HepG2 (cell line): ENCODE results near the gene LZTR1. TPM values are rescaled to one million over a fixed set of nuclear protein-coding genes. Genes with fewer than 3 reads are reported as not detected.

Experiments used
- ATAC-seq: fragments of 200-7000 bp; cut with Tn5 transposase; 3 replicates; pipeline ENCODE4 v1.9.1; 2020; ENCODE audit warnings: mild to moderate bottlenecking, moderate library complexity
- BruUV-seq: library from RNA; stranded (reverse); fragments of 400-500 nt; replicated peaks from 2 replicates; lab custom pipeline; 2021; lab: Mats Ljungman, UMichigan
- CTCF ChIA-PET: fragments of 300-600 bp; formaldehyde crosslinking; extraction: SDS; loops from one replicate; lab custom pipeline; 2021; ENCODE audit warnings: low total read pairs, inconsistent platforms, low intra/inter-chr PET ratio; lab: Yijun Ruan, JAX
- POLR2A ChIA-PET: fragments of 350-600 bp; sonication (Branson Sonifier 250); formaldehyde crosslinking; loops from one replicate; lab custom pipeline; 2020; ENCODE audit warnings: antibody characterized with exemption, inconsistent platforms; lab: Yijun Ruan, JAX
- DNase-seq: peaks from one replicate; pipeline ENCODE4 v3.0.0-alpha.2; 2015; ENCODE audit warnings: low spot score
- FAIRE-seq: peaks from 3 replicates; lab custom pipeline; 2011; peaks lifted over from hg19 to GRCh38; lab: Jason Lieb, UNC
- H2AFZ ChIP-seq: one replicate; pipeline ENCODE4 v1.6.1; 2011; ENCODE audit warnings: low read length, inconsistent platforms
- H3K27ac ChIP-seq: fragments of 300-600 bp; 3 replicates; pipeline ENCODE4 v1.8.0; 2011; ENCODE audit warnings: mixed run types, mild to moderate bottlenecking, mixed read lengths, low read length, inconsistent platforms; ENCODE audit not compliant: insufficient read depth; ENCODE audit errors: extremely low read length
- H3K27me3 ChIP-seq, 2 experiments: fragments of 200-600 bp in 1 of 2; 2 replicates in 1 of 2; 3 replicates in 1 of 2; pipeline versions ENCODE4 v1.6.0 to v1.8.0; 2011; ENCODE audit warnings: low read length in 2 of 2, mild to moderate bottlenecking in 2 of 2, moderate library complexity in 2 of 2, inconsistent platforms in 1 of 2; ENCODE audit not compliant: insufficient read depth in 2 of 2, control insufficient read depth in 1 of 2
- H3K36me3 ChIP-seq, 2 experiments: fragments of 200-600 bp in 1 of 2; replicated peaks in 1 of 2; 2 replicates in 1 of 2; 3 replicates in 1 of 2; pipeline versions ENCODE4 v1.5.1 to v1.8.0; 2011; ENCODE audit warnings: low read length in 2 of 2, inconsistent platforms in 1 of 2; ENCODE audit not compliant: insufficient read depth in 2 of 2, control insufficient read depth in 1 of 2
- H3K4me1 ChIP-seq: 2 replicates; pipeline ENCODE4 v1.5.1; 2012; ENCODE audit warnings: low read length, inconsistent platforms; ENCODE audit not compliant: insufficient read depth
- H3K4me2 ChIP-seq: 2 replicates; pipeline ENCODE4 v1.6.0; 2011; ENCODE audit warnings: low read depth, low read length, inconsistent platforms
- H3K4me3 ChIP-seq, 3 experiments: fragments of 200-600 bp in 1 of 3; sonication (generic), shearing (Covaris generic) in 1 of 3; replicated peaks in 1 of 3; 2 replicates each; pipeline ENCODE4 v1.5.1; 2011 to 2016; ENCODE audit warnings: low read length in 3 of 3, inconsistent platforms in 2 of 3, low read depth in 2 of 3, mild to moderate bottlenecking in 2 of 3, control low read depth in 1 of 3, mixed read lengths in 1 of 3; ENCODE audit not compliant: insufficient read depth in 1 of 3
- H3K79me2 ChIP-seq: one replicate; pipeline ENCODE4 v1.6.1; 2011; ENCODE audit warnings: low read length, inconsistent platforms; ENCODE audit not compliant: insufficient read depth
- H3K9ac ChIP-seq: 2 replicates; pipeline ENCODE4 v1.6.0; 2011; ENCODE audit warnings: mild to moderate bottlenecking, low read depth, low read length, inconsistent platforms; ENCODE audit not compliant: insufficient read depth
- H3K9me3 ChIP-seq: 2 replicates; pipeline ENCODE4 v1.5.1; 2012; ENCODE audit warnings: mild to moderate bottlenecking, low read length
- H4K20me1 ChIP-seq: 2 replicates; pipeline ENCODE4 v1.6.0; 2011; ENCODE audit warnings: inconsistent platforms, mild to moderate bottlenecking, low read length, moderate library complexity; ENCODE audit not compliant: insufficient read depth
- HMGA1 ChIP-seq: sonication (generic); formaldehyde crosslinking; conservative IDR thresholded peaks from 2 replicates; pipeline ENCODE4 v1.4.0; 2020; ENCODE audit warnings: missing genetic modification reagents
- LCORL ChIP-seq, 2 experiments: fragments of 450-650 bp in 1 of 2; sonication (generic) in 1 of 2; formaldehyde crosslinking in 1 of 2; IDR thresholded peaks; 2 replicates each; pipeline versions ENCODE4 v1.5.0 to v1.6.1; 2017 to 2020; ENCODE audit warnings: antibody characterized with exemption in 1 of 2, missing genetic modification reagents in 1 of 2
- MAF1 ChIP-seq: sonication (generic); formaldehyde crosslinking; IDR thresholded peaks from 2 replicates; pipeline ENCODE4 v1.5.0; 2020; ENCODE audit warnings: missing genetic modification reagents, borderline replicate concordance
- MIXL1 ChIP-seq: IDR thresholded peaks from 2 replicates; pipeline ENCODE4 v1.6.1; 2016
- NR2C2 ChIP-seq: sonication (generic); formaldehyde crosslinking; IDR thresholded peaks from 2 replicates; pipeline ENCODE4 v1.4.0; 2020; ENCODE audit warnings: missing genetic modification reagents, mild to moderate bottlenecking, moderate library complexity, borderline replicate concordance
- PAF1 ChIP-seq: IDR thresholded peaks from 2 replicates; pipeline ENCODE4 v1.6.1; 2016; ENCODE audit warnings: missing genetic modification reagents, missing compliant biosample characterization
- PITX1 ChIP-seq: sonication (generic); formaldehyde crosslinking; IDR thresholded peaks from 2 replicates; pipeline ENCODE4 v1.5.1; 2020; ENCODE audit warnings: mild to moderate bottlenecking, missing genetic modification reagents
- SALL2 ChIP-seq: sonication (generic); formaldehyde crosslinking; IDR thresholded peaks from 2 replicates; pipeline ENCODE4 v1.8.1; 2023; ENCODE audit warnings: mild to moderate bottlenecking, missing genetic modification reagents, inconsistent platforms
- SAP130 ChIP-seq: IDR thresholded peaks from 2 replicates; pipeline ENCODE4 v1.6.1; 2016; ENCODE audit warnings: low read depth
- TEAD3 ChIP-seq: optimal IDR thresholded peaks from 2 replicates; pipeline ENCODE3; 2016; ENCODE audit warnings: borderline replicate concordance
- THYN1 ChIP-seq: sonication (generic); formaldehyde crosslinking; IDR thresholded peaks from 2 replicates; pipeline ENCODE4 v1.8.1; 2023; ENCODE audit warnings: low read depth, mild to moderate bottlenecking, moderate library complexity, missing genetic modification reagents, borderline replicate concordance
- ZEB1 ChIP-seq: IDR thresholded peaks from 2 replicates; pipeline ENCODE4 v1.6.1; 2012; ENCODE audit warnings: mild to moderate bottlenecking, low read depth, inconsistent platforms; ENCODE audit not compliant: insufficient replicate concordance
- ZFP36 ChIP-seq: fragments of 150-350 bp; IDR thresholded peaks from 2 replicates; pipeline ENCODE4 v1.6.1; 2018; ENCODE audit warnings: borderline replicate concordance, low read length, low read depth; ENCODE audit not compliant: partially characterized antibody
- ZNF33B ChIP-seq: sonication (generic); formaldehyde crosslinking; IDR thresholded peaks from 2 replicates; pipeline ENCODE4 v1.5.1; 2020; ENCODE audit warnings: mild to moderate bottlenecking, missing genetic modification reagents
- ZNF607 ChIP-seq: sonication (generic); formaldehyde crosslinking; IDR thresholded peaks from 2 replicates; pipeline ENCODE4 v1.5.1; 2020; ENCODE audit warnings: missing genetic modification reagents, mild to moderate bottlenecking, borderline replicate concordance
- ZNF776 ChIP-seq: sonication (generic); formaldehyde crosslinking; IDR thresholded peaks from 2 replicates; pipeline ENCODE4 v1.4.0; 2020; ENCODE audit warnings: mild to moderate bottlenecking, missing genetic modification reagents
- WGBS: methylation state at CpG from one replicate; pipeline ENCODE4 v1.1.6; 2017; ENCODE audit warnings: low lambda C conversion rate; 5-methylcytosine and 5-hydroxymethylcytosine counted together
- in situ Hi-C: cut with HindIII; loops from 2 replicates; pipeline ENCODE4 v1.10.0; 2017; ENCODE audit warnings: low pct_unique_long_range_greater_than_20kb; ENCODE audit not compliant: extremely low pct_ligation_motif_present
- intact Hi-C: fragments of 100-400 bp; cut with micrococcal nuclease; formaldehyde crosslinking; loops from one replicate; pipeline ENCODE4 v1.10.0; 2022; ENCODE audit not compliant: unreplicated experiment
- polyA plus RNA-seq, 8 experiments: library from polyadenylated mRNA; depleted of rRNA in 3 of 8; stranded (reverse) in 7 of 8; unstranded in 1 of 8; fragments of >200 nt; fragmentation: Illumina TruSeq in 4 of 8; extraction: Trizol in 4 of 8; gene quantifications; 2 replicates each; pipeline versions ENCODE4 v1.2.1 to v1.2.3, GENCODE V29; 2011 to 2016; ENCODE audit warnings: low read depth in 4 of 8, missing spikeins in 1 of 8, mixed read lengths in 1 of 8; ENCODE audit not compliant: insufficient read depth in 1 of 8
- total RNA-seq, 5 experiments: library from RNA; depleted of rRNA; stranded (reverse); fragments of >200 nt; fragmentation: Illumina TruSeq; extraction: Trizol; gene quantifications; 2 replicates each; pipeline ENCODE4 v1.2.3, GENCODE V29; 2016; ENCODE audit warnings: low read depth in 1 of 5

The LZTR1 gene
- total and polyA plus RNA-seq, 2 of the 13 experiments (the other 11 are each of a cell fraction or from before 2014, with no cell fraction given), result 21.8 to 22.4 TPM

DNA sequence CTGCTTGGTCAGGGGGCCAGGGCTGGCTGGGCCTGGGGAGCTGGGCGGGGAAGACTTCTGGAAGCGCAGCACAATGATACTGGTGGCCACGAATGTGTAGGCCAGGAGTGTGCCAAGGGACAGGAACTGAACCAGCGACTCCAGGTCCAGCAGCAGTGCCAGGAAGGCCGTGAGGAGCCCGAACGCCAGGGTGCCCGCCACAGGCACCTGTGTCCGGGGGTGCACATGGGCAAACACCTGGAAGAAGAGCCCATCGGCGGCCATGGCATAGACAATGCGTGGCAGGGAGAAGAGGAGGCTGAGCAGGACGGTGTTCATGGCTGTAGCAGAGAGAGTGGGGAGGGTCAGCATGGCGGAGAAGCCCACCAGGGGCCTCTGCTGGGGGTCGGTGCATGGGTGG, 47.9 kb downstream of the LZTR1 start:
- DNase-seq (no peak), FAIRE-seq (no peak), ATAC-seq (no peak)
- H3K4me1 ChIP-seq, result no peaks in the 10 kb centered on the region
- no peak overlapping the region for H3K9ac ChIP-seq
- H3K36me3 ChIP-seq, result no peaks in the 10 kb centered on the region
- H3K9me3 ChIP-seq, result no peaks in the 10 kb centered on the region
- POLR2A ChIA-PET, result no interaction called here
- peaks cover 17 to 64% of the 10 kb centered on the region in 2 experiments; a peak in 4 of 5 replicates for H3K27me3 ChIP-seq
- whole genome bisulfite sequencing, result 26% methylated on average over 7 of the region's 15 CpGs
- no peak overlapping the region for H3K4me3 ChIP-seq
- in situ Hi-C loops (no loop called here), intact Hi-C loops (no loop called here)
- CTCF ChIA-PET, result no interaction called here
- no peaks in the 10 kb centered on the region for H3K79me2 ChIP-seq
- TF ChIP-seq LCORL (IDR thresholded peaks at IDR 0.05) (no peak), LCORL (CRISPR knock-in tag; IDR thresholded peaks at IDR 0.05) (no peak), HMGA1 (no peak), PITX1 (no peak), SAP130 (CRISPR knock-in tag) (no peak), ZNF607 (CRISPR knock-in tag) (no peak), ZNF33B (CRISPR knock-in tag) (no peak), THYN1 (CRISPR knock-in tag) (no peak), MIXL1 (CRISPR knock-in tag) (no peak), TEAD3 (CRISPR knock-in tag) (no peak), ZEB1 (no peak), MAF1 (CRISPR knock-in tag) (no peak), ZNF776 (no peak), PAF1 (CRISPR knock-in tag) (no peak), SALL2 (CRISPR knock-in tag) (no peak), NR2C2 (CRISPR knock-in tag) (no peak), ZFP36 (no peak)
- H3K4me2 ChIP-seq, result no peak overlapping the region
- H4K20me1 ChIP-seq, result no peaks in the 10 kb centered on the region
- H3K27ac ChIP-seq, result no peak overlapping the region
- H2AFZ ChIP-seq, result no peak overlapping the region
- BruUV-seq, result no TSS peak
